PC-9 (cell line): ENCODE data around the gene EVC2.

Source experiments
- EZH2 ChIP-seq: fragments of 200-600 bp; sonication (generic); IDR thresholded peaks from 2 replicates; pipeline ENCODE4 v1.8.0; 2017; ENCODE audit warnings: antibody characterized with exemption, low read depth
- TF ChIP-seq, protein P1 (sequence below): fragments of 200-600 bp; sonication (generic); conservative IDR thresholded peaks from 2 replicates; pipeline ENCODE4 v1.6.1; 2017; ENCODE audit warnings: mixed run types, antibody characterized with exemption, mild to moderate bottlenecking, moderate library complexity

- TF ChIP-seq, protein P1, sequence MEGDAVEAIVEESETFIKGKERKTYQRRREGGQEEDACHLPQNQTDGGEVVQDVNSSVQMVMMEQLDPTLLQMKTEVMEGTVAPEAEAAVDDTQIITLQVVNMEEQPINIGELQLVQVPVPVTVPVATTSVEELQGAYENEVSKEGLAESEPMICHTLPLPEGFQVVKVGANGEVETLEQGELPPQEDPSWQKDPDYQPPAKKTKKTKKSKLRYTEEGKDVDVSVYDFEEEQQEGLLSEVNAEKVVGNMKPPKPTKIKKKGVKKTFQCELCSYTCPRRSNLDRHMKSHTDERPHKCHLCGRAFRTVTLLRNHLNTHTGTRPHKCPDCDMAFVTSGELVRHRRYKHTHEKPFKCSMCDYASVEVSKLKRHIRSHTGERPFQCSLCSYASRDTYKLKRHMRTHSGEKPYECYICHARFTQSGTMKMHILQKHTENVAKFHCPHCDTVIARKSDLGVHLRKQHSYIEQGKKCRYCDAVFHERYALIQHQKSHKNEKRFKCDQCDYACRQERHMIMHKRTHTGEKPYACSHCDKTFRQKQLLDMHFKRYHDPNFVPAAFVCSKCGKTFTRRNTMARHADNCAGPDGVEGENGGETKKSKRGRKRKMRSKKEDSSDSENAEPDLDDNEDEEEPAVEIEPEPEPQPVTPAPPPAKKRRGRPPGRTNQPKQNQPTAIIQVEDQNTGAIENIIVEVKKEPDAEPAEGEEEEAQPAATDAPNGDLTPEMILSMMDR: no peak
- TF ChIP-seq EZH2: no peak
These were observed 41.2 kb upstream of the EVC2 start for GRCh38 chr4:5749568-5749967.
